KOPT-K1 (cell line): ENCODE measurements around the gene ATF7IP.

Experiments
- H3K27ac ChIP-seq: fragments of 200-600 bp; sonication (generic); 2 replicates; pipeline ENCODE4 v1.5.1; 2016; ENCODE audit warnings: antibody characterized with exemption, mild to moderate bottlenecking, low read depth, low read length; ENCODE audit not compliant: poor library complexity, severe bottlenecking
- H3K36me3 ChIP-seq: fragments of 200-600 bp; sonication (generic); 2 replicates; pipeline ENCODE4 v1.5.1; 2017; ENCODE audit warnings: antibody characterized with exemption, mild to moderate bottlenecking, low read length, moderate library complexity; ENCODE audit not compliant: insufficient read depth
- H3K9me3 ChIP-seq: fragments of 200-600 bp; sonication (generic); 2 replicates; pipeline ENCODE4 v1.5.1; 2017; ENCODE audit warnings: antibody characterized with exemption, low read length, mild to moderate bottlenecking; ENCODE audit not compliant: insufficient read depth, poor library complexity, severe bottlenecking

The ATF7IP gene

DNA sequence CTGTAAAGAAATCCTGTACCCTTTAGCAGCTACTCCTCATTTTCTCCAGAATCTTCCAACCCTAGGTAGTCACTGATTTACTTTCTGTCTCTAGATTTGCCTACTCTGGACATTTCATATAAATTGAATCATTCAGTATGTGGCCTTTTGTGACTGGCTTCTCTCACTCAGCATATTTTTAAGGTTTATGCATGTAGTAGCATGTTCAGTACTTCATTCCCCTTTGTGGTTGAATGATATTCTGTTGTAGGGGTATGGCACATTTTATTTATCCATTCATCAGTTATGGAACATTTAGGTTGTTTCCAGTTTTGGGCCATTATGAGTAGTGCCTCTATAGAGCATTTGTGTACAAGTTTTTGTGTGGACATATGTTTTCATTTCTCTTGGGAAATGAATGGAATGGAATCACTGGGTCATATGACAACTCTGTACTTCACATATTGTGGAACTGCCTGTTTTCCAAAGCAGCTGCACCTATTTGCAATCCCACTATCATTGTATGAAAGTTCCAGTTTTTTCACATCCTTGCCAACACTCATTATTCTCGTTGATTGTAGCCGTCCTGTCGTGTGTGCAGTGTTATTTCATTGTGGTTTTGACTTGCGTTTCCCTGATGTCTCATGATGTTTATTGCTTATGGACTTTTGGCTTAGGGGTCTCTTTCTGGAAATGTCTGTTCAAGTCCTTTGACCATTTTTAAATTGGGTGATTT, 57.2 kb downstream of the ATF7IP start:
- peaks cover 64% of the 10 kb centered on the region for H3K36me3 ChIP-seq
- no peak overlapping the region for H3K27ac ChIP-seq
- peaks cover 73% of the 10 kb centered on the region for H3K9me3 ChIP-seq

DNA sequence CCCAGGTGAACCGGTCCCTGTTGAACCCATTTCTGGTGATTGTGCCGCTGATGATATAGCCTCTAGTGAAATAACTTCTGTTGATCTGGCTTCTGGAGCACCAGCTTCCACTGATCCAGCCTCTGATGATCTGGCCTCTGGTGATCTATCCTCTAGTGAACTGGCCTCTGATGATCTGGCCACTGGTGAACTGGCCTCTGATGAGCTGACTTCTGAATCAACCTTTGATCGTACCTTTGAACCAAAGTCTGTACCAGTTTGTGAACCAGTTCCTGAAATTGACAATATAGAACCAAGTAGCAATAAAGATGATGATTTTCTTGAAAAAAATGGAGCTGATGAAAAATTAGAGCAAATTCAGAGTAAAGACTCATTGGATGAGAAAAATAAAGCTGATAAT, 59.1 kb downstream of the ATF7IP start:
- Histone ChIP-seq H3K9me3 (peaks cover 63% of the 10 kb centered on the region), H3K27ac (no peak overlapping the region), H3K36me3 (peaks cover 76% of the 10 kb centered on the region)

DNA sequence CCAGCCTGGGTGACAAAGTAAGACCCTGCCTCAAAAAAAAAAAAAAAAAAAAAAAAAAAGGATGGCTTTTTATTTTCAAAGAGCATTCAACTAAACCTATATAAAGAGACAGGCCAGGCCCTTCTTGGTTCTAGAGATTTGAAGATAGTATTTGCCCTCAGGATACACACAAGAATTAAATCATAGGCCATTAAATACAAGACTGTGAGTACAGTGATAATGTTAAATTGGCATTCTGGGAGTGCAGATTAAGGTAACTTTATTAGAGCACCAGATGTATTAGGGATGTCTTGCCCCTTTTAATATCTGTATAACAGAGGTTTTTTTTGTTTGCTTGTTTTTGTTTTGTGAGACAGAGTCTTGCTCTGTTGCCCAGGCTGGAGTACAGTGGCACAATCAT, 61.3 kb downstream of the ATF7IP start:
- Histone ChIP-seq H3K9me3 (peaks cover 62% of the 10 kb centered on the region), H3K27ac (no peak overlapping the region), H3K36me3 (peaks cover 76% of the 10 kb centered on the region)

DNA sequence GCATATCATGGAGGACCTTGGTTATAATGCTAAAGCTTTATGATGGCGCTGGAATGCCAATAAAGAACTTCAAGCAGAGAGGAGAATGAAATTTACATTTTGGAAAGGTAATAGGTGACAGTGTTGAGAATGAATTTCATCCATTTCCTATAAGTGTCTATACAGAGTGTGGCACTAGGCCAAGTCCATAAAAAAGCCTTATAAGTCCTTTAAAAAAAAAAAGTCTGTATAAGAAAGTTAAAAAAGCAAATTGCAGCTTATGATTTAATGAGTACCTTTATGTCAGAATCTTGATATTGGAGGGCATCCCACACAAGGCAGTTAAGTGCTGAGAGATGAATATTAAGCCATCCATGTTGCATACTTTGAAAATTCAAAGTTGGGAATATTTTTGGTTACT, 62.4 kb downstream of the ATF7IP start:
- Histone ChIP-seq H3K27ac (no peak overlapping the region), H3K9me3 (peaks cover 51% of the 10 kb centered on the region), H3K36me3 (peaks cover 79% of the 10 kb centered on the region)

DNA sequence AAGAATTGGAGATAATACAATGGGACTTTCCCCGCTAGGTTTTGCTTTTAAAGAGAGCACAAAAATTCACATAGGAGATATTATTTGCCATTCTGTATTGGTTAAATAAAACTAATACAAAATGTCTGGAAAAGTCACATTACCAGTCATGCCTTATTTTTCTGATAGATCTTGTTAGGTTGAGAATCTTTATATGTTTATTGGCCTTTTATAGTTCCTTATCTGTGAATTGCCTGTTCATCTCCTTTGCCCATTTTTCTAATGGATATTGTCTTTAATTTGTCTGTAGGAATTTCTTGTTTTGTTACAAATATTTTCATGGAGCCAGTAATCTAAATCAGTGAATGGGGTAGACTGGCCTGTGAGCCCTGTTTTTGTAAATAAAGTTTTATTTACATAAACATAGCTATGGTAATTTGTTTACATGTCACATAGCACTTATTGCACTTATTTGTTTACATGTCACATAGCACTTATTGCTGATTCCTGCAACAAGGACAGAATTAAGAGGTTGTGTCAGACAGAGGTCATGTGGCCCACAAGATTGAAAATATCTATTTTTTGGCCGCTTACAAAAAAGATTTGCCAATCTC, 65.0 kb downstream of the ATF7IP start:
- no peak overlapping the region for H3K27ac ChIP-seq
- peaks cover 71% of the 10 kb centered on the region for H3K36me3 ChIP-seq
- H3K9me3 ChIP-seq: peaks cover 33% of the 10 kb centered on the region

DNA sequence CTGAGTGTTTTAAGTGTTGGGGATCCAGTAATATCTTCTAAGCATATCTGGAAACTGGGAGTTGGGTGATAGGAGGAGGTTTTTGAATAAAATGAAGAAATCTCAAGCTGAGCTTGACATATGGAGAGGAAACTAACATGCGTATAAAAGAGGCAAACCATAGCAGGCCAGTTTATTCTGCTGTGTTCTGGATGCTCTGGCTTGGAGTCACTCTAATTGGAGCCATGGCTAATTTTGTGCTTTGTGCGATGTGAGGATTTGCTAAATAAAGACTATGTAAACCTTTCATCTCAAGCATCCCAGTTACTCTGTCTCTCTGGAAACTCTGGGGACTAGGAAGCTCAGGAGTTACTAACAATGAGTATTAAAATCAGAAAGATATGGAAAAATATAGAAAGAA, 66.5 kb downstream of the ATF7IP start:
- Histone ChIP-seq H3K9me3 (peaks cover 32% of the 10 kb centered on the region), H3K27ac (no peak overlapping the region), H3K36me3 (peaks cover 69% of the 10 kb centered on the region)

DNA sequence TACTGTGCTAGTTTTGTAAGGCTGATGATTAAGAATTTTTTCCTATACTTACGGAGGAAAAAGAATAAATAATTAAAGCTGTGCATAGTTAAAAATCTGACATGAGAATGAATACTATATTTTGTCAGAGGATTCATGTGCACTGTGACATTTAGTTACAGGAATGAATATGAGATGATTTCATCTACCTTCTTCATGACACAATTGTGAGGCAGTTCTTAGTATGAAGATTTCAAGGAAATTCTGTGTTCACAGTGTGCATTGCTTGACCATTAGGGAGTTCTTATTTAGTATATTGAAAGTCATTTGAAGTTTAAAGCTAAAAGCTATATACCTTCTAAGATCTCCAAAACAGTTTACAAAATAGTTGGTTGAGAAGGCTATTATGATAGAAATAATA, 70.1 kb downstream of the ATF7IP start:
- peaks cover 76% of the 10 kb centered on the region for H3K36me3 ChIP-seq
- no peak overlapping the region for H3K27ac ChIP-seq
- H3K9me3 ChIP-seq: peaks cover 10% of the 10 kb centered on the region

DNA sequence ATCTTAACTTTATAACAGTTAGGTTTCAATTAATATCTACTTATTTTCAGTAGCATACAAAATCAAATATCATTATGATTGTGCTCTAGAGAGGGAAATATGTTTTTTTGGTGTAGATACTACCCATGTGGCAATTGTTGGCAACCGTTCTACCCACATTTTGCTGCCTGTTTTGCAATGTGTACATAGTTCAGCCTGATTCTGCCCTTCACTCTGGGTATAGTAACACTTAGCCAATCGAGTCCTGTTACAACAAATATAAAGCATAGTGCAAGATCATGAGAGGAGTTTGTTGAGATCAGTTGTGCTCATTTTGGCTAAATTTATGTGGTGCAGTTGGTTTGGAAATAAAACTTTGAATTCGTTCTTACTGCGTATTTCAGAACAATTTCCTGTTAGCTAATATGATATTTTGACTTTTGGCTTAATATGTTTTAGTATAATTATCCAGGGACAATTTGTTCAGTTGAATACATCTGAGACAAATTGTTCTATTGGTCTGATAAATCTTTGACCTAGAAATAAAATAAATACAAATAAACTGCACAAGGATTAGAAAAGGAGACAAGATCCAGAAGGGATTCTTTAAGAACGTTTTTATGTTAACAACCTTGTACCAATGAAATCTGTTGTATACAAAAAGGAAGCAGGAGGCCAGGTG, 76.9 kb downstream of the ATF7IP start:
- peaks cover 96% of the 10 kb centered on the region for H3K36me3 ChIP-seq
- H3K27ac ChIP-seq: no peak overlapping the region
- H3K9me3 ChIP-seq: no peaks in the 10 kb centered on the region

DNA sequence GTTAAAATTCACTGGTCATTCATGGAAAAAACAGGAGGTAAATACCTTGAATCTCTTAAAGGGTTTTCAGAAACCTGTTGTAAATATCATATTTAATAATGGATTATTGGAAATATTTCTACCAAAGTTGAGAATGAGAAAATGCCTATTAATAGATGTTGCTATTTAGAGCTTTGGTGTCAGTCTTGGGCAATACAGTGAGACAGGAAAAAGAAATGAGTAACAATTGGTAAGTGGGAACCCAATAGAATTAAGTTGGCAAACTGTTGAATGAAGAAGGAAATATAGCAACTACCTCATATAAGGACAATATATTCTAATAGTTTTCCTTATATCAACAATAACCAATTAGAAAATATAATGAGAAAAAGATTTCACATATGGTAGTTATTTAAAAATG, 78.0 kb downstream of the ATF7IP start:
- H3K27ac ChIP-seq: no peak overlapping the region
- H3K36me3 ChIP-seq: peaks cover 97% of the 10 kb centered on the region
- H3K9me3 ChIP-seq: no peaks in the 10 kb centered on the region

DNA sequence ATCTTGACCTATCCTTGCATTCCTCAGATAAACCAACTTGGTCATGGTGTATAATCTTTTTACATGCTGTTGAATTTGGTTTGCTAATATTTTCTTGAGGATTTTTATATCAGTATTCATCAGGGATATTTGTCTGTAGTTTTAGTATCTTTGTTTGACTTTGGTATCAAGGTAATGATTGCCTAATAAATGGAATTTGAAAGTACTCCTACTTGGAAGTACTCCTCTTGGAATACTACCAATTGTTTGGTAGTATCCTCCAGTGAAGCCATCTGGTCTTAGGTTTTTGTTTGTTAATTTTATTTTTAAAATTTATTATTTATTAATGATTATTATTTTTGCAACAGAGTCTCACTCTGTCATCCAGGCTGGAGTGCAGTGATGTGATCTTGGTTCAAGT, 85.0 kb downstream of the ATF7IP start:
- Histone ChIP-seq H3K36me3 (peaks cover 69% of the 10 kb centered on the region), H3K27ac (no peak overlapping the region), H3K9me3 (no peaks in the 10 kb centered on the region)

DNA sequence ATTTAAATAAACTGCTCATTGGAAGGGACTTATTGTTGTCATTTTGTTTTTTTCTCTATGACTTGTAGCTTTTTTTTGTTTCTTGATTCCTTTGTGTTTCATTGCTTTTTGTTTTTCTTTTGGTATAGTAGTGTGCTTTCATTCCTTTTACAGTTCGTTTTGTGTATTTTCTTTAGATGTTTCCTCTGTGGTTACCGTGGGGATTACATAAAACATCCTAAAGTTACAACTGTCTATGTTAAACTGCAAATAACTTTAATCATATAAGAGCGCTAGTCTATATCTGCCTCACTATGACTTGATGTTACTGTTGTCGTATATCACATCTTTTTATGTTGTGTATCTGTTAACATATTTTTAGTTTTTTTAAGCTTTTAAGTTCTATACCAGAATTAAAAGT, 86.9 kb downstream of the ATF7IP start:
- peak overlapping the region; percentile 14 for H3K27ac ChIP-seq
- H3K36me3 ChIP-seq: peaks cover 69% of the 10 kb centered on the region
- H3K9me3 ChIP-seq: no peaks in the 10 kb centered on the region

DNA sequence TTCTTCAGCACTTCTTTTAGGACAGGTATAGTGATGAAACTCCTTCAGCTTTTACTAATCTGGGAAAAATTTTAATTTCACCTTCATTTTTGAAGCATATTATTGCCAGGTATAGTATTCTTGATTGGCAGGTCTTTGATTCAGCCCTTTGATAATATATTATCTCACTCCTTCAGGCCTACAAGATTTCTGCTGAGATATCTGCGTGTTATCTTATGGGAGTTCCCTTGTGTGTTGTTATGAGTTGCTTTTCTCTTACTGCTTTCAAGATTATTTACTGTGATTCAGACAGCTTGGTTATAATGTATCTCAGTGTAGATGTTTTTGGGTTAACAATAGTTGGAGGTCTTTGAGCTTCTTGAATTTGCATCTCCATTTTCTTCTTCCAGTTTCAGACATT, 87.4 kb downstream of the ATF7IP start:
- Histone ChIP-seq H3K9me3 (no peaks in the 10 kb centered on the region), H3K27ac (no peak overlapping the region), H3K36me3 (peaks cover 67% of the 10 kb centered on the region)

DNA sequence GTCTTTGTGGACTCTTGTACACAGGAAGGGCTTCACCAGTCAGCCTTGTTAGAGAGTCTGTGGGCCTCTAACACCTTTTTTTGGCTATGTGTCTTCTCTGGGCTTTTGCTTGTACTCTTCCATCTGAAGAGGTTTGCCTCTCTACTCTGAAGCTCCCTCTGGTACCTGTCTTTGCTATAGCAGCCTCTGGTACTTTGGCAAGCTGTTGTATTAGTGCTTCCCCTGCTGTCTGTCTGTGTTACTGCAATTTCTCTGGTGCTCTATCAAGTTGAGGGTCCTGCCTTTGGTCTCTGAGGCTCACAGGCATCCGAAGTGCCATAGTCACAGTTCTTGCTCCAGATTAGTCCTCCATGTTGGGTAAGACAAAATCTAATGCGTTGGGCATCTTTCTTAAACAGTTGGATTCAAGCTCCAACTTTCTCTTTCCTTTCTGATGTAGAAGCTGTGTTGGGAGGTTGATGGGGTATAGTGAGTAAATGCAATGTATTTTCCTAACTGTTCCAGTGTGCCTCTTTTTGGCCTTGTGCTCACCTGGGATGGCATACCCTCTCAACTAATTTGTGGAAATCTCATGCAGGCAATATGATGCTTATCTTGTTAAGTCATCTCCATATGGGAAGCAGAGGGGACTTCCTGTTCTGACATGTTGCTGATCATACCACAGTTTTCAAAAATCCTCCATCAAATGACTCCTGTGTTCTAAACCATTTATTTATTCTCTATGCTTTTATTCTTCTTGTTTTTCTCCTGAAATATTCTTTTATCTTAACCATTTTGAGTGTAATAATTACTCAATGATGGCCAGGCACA, 88.8 kb downstream of the ATF7IP start:
- H3K27ac ChIP-seq: no peak overlapping the region
- no peaks in the 10 kb centered on the region for H3K9me3 ChIP-seq
- H3K36me3 ChIP-seq: peaks cover 66% of the 10 kb centered on the region

DNA sequence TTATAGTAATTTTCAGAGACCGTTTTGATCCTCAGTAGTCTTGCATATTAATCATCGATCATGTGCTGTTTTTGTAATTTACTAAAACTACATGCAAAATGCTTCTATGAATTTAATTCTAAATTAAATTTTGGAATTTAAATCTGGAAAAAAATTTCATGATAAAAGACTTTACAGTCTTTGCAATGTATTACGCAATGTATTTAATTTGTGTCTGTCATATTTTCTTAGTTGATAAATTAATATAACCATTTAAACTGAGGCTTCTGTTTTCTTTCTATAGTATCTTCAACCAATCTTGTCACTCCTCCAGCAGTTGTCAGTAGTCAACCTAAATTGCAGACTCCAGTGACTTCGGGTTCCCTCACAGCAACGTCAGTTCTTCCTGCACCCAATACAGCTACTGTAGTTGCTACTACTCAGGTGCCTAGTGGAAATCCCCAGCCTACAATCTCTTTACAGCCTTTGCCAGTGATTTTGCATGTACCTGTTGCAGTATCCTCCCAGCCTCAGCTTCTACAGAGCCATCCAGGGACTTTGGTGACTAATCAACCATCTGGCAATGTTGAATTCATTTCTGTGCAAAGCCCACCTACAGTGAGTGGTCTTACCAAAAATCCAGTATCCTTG, 94.8 kb downstream of the ATF7IP start:
- no peaks in the 10 kb centered on the region for H3K9me3 ChIP-seq
- no peak overlapping the region for H3K27ac ChIP-seq
- peaks cover 66% of the 10 kb centered on the region for H3K36me3 ChIP-seq

DNA sequence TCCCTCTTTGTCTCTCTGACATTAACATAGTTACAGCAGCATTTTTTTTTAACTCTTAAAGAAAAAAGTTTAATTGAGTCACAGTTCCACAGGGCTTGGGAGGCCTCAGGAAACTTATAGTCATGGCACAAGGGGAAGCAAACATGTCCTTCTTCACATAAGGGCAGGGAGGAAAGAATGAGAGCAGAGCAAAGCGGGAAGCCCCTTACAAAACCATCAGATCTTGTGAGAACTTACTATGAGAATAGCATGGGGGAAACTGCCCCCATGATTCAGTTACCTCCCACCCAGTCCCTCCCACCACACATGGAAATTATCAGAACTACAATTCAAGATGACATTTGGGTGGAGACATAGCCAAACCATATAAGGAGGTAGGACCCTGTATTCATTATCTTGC, 106.0 kb downstream of the ATF7IP start:
- peaks cover 92% of the 10 kb centered on the region for H3K36me3 ChIP-seq
- H3K9me3 ChIP-seq: peaks cover 66% of the 10 kb centered on the region
- no peak overlapping the region for H3K27ac ChIP-seq
